Stimulated activated naive CD8-positive, alpha-beta T cell treated with anti-CD3 and anti-CD28 coated beads, Interleukin-15, amount 100 ng/mL, for 72 hours (primary cell): ENCODE measurements around the gene RBP7.
"Not testable (repeated sequence)": the region's sequence is repeated elsewhere in the genome, so short reads cannot be mapped to it uniquely, and the experiment has no call there.

ENCODE experiments used
- ATAC-seq: fragments of 150-1000 bp; cut with Tn5 transposase; 2 replicates; pipeline ENCODE4 v1.10.0; 2021; ENCODE audit warnings: mild to moderate bottlenecking, moderate library complexity
- DNase-seq, 2 donors: peaks; one replicate each; pipeline ENCODE4 v3.0.0; 2021 to 2022
- H3K27ac Mint-ChIP-seq, 2 donors: one replicate each; pipeline ENCODE4 v1.8.0; 2022; ENCODE audit warnings: mild to moderate bottlenecking in 2 of 2, mixed read lengths in 2 of 2, moderate library complexity in 2 of 2
- H3K27me3 Mint-ChIP-seq: one replicate; pipeline ENCODE4 v1.8.0; 2022; ENCODE audit warnings: mixed read lengths
- H3K4me1 Mint-ChIP-seq: one replicate; pipeline ENCODE4 v1.8.0; 2022; ENCODE audit warnings: mild to moderate bottlenecking, mixed read lengths
- H3K4me3 Mint-ChIP-seq, 2 donors: one replicate each; pipeline ENCODE4 v1.8.0; 2022; ENCODE audit warnings: mild to moderate bottlenecking in 2 of 2, mixed read lengths in 2 of 2, moderate library complexity in 1 of 2
- H3K9me3 Mint-ChIP-seq, 2 donors: one replicate each; pipeline ENCODE4 v1.8.0; 2022; ENCODE audit warnings: mixed read lengths in 2 of 2

The RBP7 gene

GRCh38 chr1:9996624-9997582 is at the start of gene RBP7:
Gene RBP7 (plus strand): TSS chr1:9997228. CDS start chr1:9997259, 31 bp downstream.
- Mint-ChIP-seq H3K4me1 (peaks cover 18% of the 10 kb centered on the region), H3K27ac (peak within 1 kb of the TSS in 1 of 2 donors; percentile 72), H3K4me3 (peak within 1 kb of the TSS; percentile 81 to 82), H3K9me3 (no peaks in the 10 kb centered on the region), H3K27me3 (peaks cover 59% of the 10 kb centered on the region)
- ATAC-seq (peak; percentile 28), DNase-seq (peak in 1 of 2 donors; percentile 6)

- Mint-ChIP-seq H3K9me3 (no peaks in the 10 kb centered on the region), H3K4me1 (no peaks in the 10 kb centered on the region), H3K4me3 (no peak overlapping the region), H3K27me3 (no peaks in the 10 kb centered on the region), H3K27ac (no peak overlapping the region)
- DNase-seq (no peak), ATAC-seq (no peak)
Measured at GRCh38 chr1:9957726-9958125, 39.3 kb upstream of the RBP7 start.

- no peak overlapping the region for H3K4me3 Mint-ChIP-seq
- ATAC-seq (no peak), DNase-seq (no peak)
- no peaks in the 10 kb centered on the region for H3K27me3 Mint-ChIP-seq
- no peak overlapping the region for H3K27ac Mint-ChIP-seq
- no peaks in the 10 kb centered on the region for H3K4me1 Mint-ChIP-seq
- H3K9me3 Mint-ChIP-seq, result no peaks in the 10 kb centered on the region
Measured at GRCh38 chr1:9960011-9960410, 37.0 kb upstream of the RBP7 start.

DNA sequence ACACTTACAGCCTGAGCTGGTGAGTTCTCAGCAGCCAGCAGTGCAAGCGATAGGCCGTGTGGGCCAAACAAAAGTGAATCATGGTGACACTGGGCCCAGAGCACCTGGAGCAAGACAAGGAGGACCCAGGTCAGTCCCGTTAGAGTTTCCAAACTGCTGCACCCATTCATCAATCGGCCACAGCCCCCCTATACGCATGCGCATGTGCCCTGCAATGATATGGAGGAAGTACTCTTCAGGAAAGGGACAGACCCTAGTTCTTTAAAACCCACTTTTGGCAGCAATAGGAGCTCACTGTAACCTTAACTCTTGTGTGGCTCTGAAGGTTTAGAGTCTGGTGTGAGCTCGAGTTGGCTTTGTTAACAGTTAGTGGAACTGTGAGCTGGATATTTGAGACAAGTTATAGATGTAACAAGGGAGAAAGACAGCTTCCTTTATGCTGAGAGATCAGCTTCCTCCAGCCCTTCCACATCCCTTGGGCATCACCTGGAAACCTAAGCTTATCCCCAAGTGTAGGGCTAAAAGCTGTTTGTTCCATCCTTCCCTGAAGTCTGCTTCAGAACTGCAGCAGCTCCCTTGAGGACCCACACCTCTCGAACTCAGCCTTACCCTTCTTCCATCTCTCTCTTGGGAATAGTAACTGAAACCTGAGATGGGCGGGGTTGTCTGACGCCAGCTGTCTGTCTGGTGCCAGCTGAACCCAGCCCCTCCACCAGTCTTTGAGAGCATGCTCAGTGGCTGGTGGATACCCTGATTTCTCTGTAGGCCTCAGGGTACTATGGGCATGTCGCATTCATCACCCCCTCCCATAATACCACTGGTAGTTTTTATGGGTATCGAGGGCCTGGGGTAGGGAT is 36.1 kb upstream of the RBP7 start:
- ATAC-seq, result no peak

DNA sequence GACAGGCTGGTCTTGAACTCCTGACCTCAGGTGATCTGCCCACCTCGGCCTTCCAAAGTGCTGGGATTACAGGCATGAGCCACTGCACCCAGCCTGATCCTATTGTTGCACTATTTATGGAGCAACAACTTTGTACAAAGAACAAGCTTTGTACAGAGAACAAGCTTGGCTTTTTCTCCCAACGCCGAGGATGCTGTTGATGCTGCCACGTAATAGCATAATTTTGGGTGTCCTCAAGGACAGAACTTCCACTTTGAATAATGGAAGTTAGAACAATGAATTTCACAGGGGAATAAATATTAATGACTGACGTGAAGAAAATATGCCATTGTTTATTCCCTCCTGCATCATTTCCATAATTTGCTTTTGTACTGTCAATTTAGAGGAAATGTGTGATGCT is 12.8 kb upstream of the RBP7 start:
- Mint-ChIP-seq H3K27ac (no peak overlapping the region), H3K9me3 (no peaks in the 10 kb centered on the region), H3K4me1 (no peaks in the 10 kb centered on the region), H3K4me3 (no peak overlapping the region), H3K27me3 (no peaks in the 10 kb centered on the region)
- DNase-seq (no peak), ATAC-seq (no peak)

More for the DNA sequence above, 36.1 kb upstream of the RBP7 start:
- DNase-seq, result no peak
- Mint-ChIP-seq H3K27me3 (no peaks in the 10 kb centered on the region), H3K4me3 (no peak overlapping the region), H3K4me1 (no peaks in the 10 kb centered on the region), H3K27ac (peak overlapping the region in 1 of 2 donors; percentile 77), H3K9me3 (no peaks in the 10 kb centered on the region)

- no peaks in the 10 kb centered on the region for H3K9me3 Mint-ChIP-seq
- no peak overlapping the region for H3K27ac Mint-ChIP-seq
- no peak overlapping the region for H3K4me3 Mint-ChIP-seq
- H3K27me3 Mint-ChIP-seq, result no peaks in the 10 kb centered on the region
- H3K4me1 Mint-ChIP-seq, result no peaks in the 10 kb centered on the region
- ATAC-seq (no peak), DNase-seq (no peak)
Measured at GRCh38 chr1:9985001-9985400, 12.0 kb upstream of the RBP7 start.

DNA sequence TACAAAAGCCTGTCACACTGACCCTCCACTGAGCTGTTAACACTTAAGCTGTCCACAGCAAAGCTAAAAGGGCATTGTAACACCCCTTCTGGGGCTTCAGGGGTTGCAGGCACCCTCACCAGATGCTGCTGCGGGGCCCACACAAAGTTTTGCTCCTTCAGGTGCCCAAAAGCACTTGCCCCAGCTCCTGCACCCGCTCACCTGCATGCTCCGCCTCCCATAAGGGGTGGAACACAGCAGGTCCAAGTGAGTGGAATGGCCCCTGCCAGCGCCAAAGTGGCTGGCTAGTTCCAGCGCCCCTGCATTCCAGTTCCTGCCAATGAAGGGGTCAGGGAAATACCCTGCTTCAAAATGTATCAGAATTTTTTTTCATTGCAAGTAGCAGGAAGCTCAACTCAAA is 7.3 kb upstream of the RBP7 start:
- DNase-seq, result no peak
- H3K4me1 Mint-ChIP-seq, result no peaks in the 10 kb centered on the region
- no peaks in the 10 kb centered on the region for H3K9me3 Mint-ChIP-seq
- ATAC-seq, result no peak
- no peak overlapping the region for H3K27ac Mint-ChIP-seq
- peaks cover 13% of the 10 kb centered on the region for H3K27me3 Mint-ChIP-seq
- no peak overlapping the region for H3K4me3 Mint-ChIP-seq

DNA sequence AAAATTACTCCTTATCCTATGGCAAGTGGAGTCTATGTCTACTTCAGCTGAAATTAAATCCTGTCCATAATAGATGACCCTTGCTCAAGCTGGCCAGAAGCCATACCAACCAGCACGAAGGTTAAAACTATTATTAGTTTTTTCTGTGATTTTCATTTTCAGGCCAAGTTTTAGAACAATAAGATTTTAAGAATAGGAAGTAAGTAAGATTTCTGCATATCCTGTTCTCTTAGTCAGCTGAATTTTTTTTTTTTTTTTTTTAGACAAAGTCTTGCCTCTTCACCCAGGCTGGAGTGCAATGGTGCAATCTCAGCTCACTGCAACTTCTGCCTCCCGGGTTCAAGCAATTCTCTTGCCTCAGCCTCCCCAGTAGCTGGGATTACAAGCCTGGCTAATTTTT is 6.1 kb upstream of the RBP7 start:
- Mint-ChIP-seq H3K4me3 (no peak overlapping the region), H3K9me3 (no peaks in the 10 kb centered on the region), H3K27ac (no peak overlapping the region), H3K27me3 (peaks cover 18% of the 10 kb centered on the region), H3K4me1 (no peaks in the 10 kb centered on the region)
- DNase-seq (no peak), ATAC-seq (no peak)

DNA sequence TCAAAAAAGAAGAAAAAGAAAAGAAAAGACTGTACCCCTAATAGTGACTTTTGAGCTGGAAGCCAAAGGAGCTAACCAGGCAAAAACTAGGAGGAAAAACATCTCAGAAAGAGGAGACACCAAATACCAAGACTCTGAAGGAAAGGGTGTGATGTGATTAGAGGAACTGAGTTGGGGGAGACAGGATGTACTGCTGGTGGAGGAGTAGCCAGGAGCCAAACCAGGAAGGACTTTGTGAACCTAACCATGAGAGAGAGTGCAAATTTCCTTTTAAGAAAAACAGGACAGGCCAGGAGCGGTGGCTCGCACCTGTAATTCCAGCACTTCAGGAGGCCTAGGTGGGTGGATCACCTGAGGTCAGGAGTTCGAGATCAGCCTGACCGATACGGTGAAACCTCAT is 4.1 kb upstream of the RBP7 start:
- Mint-ChIP-seq H3K9me3 (no peaks in the 10 kb centered on the region), H3K27me3 (peaks cover 36% of the 10 kb centered on the region), H3K27ac (no peak overlapping the region), H3K4me1 (peaks cover 13% of the 10 kb centered on the region), H3K4me3 (no peak overlapping the region)
- ATAC-seq (no peak), DNase-seq (no peak)

- ATAC-seq (no peak), DNase-seq (no peak)
- no peaks in the 10 kb centered on the region for H3K9me3 Mint-ChIP-seq
- H3K27me3 Mint-ChIP-seq, result peaks cover 43% of the 10 kb centered on the region
- no peak overlapping the region for H3K27ac Mint-ChIP-seq
- no peak overlapping the region for H3K4me3 Mint-ChIP-seq
- H3K4me1 Mint-ChIP-seq, result peaks cover 18% of the 10 kb centered on the region
Measured at GRCh38 chr1:9993561-9994075, 3.4 kb upstream of the RBP7 start.

DNA sequence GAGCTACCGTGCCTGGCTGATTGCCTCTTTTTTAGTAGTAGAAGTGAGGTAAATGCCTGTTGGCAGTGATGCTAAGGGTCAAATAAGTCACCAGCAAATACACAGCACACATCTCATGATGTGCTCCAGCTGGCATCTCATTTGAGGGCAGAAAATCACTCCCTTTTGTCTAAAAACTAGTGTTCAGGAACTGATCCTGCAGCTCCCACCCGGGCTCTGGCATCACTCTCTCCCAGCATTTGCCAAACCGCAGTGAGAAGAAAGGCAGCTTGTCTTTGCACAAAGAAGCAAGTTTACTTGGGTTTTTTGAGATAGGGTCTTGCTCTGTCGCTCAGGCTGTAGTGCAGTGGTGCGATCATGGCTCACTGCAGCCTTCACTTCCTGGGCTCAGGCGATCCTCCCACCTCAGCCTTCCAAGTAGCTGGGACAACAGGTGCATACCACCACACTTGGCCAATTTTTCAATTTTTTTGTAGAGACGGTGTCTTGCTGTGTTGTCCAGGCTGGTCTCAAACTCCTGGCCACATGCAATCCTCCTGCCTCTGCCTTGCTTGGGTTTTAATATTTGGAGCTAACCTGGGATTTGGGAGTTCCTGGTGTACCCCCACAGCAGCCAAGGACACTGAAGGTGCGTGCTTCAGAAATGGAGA is 4.1 kb downstream of the RBP7 start:
- Mint-ChIP-seq H3K4me3 (no peak overlapping the region), H3K27ac (no peak overlapping the region), H3K27me3 (peaks cover 48% of the 10 kb centered on the region), H3K9me3 (no peaks in the 10 kb centered on the region), H3K4me1 (peaks cover 18% of the 10 kb centered on the region)
- ATAC-seq (no peak), DNase-seq (no peak)

DNA sequence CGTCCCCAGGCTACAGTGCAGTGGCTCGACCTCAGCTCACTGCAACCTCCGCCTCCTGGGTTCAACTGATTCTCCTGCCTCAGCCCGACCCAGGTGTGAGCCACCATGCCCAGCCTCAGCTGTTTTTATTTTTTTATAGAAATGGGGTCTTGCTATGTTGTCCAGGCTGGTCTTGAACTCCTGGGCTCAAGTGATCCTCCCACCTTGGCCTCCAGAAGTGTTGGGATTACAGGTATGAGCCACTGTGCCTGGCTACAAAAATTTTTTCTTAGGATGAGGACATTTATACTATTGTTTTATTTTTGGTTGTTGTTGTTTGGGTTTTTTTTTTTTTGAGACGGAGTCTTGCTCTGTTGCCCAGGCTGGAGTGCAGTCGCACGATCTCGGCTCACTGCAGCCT is 8.2 kb downstream of the RBP7 start:
- not testable (repeated sequence) for H3K9me3 Mint-ChIP-seq, H3K4me3 Mint-ChIP-seq, DNase-seq, ATAC-seq, H3K27ac Mint-ChIP-seq, H3K4me1 Mint-ChIP-seq
- peaks cover 17% of the 10 kb centered on the region for H3K27me3 Mint-ChIP-seq

DNA sequence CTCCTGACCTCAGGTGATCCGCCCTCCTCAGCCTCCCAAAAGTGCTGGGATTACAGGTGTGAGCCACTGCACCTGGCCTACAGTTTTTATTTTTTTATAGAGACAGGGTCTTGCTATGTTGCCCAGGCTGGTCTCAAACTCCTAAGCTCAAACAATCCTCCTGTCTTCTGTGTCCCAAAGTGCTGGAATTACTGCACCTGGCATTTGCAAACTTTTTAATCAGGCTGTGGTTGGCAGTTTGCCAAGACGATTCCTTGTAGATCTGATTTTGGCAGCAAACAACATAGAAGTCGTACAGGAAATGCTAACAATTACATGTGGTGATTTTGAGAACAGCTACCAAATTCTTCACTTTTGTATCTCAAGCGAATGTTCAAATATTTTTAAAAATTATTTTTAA is 10.1 kb downstream of the RBP7 start:
- H3K27me3 Mint-ChIP-seq, result peaks cover 8% of the 10 kb centered on the region
- H3K9me3 Mint-ChIP-seq, result no peaks in the 10 kb centered on the region
- H3K27ac Mint-ChIP-seq, result no peak overlapping the region
- ATAC-seq (no peak), DNase-seq (no peak)
- H3K4me3 Mint-ChIP-seq, result no peak overlapping the region
- no peaks in the 10 kb centered on the region for H3K4me1 Mint-ChIP-seq

GRCh38 chr1:10014016-10014415 is 17.0 kb downstream of the RBP7 start:
- DNase-seq (no peak), ATAC-seq (no peak)
- no peaks in the 10 kb centered on the region for H3K9me3 Mint-ChIP-seq
- no peaks in the 10 kb centered on the region for H3K27me3 Mint-ChIP-seq
- peak overlapping the region in 1 of 2 donors; percentile 33 for H3K27ac Mint-ChIP-seq
- no peak overlapping the region for H3K4me3 Mint-ChIP-seq
- H3K4me1 Mint-ChIP-seq, result peaks cover 3% of the 10 kb centered on the region

DNA sequence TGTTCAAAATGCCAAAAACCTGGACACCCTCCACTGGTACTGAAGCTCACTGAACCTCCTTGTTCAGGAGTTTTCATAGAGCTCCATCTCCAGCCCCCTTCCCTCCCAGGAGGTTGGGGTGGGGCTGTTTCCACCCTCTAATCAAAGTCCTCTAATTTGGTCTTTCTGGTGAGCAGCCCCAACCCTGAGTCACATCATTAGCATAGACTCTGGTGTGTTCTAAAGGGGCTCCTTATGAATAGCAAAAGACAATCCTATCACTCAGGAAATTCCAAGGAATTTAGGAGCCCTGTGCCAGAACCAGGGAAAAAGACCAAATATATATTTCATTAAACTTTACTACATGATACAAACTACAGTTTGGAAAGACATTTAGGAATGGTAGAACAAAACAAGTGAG is 22.5 kb downstream of the RBP7 start:
- Mint-ChIP-seq H3K4me1 (peaks cover 7% of the 10 kb centered on the region), H3K27me3 (no peaks in the 10 kb centered on the region), H3K27ac (no peak overlapping the region), H3K4me3 (no peak overlapping the region), H3K9me3 (no peaks in the 10 kb centered on the region)
- no peak for ATAC-seq
- DNase-seq, result no peak
